Mucosa of rectum (tissue), 2 donors: ENCODE results near the gene RC3H2.

ENCODE experiments used
- H3K27ac ChIP-seq, 2 donors: one replicate each; pipeline ENCODE4 v1.7.0; 2013; ENCODE audit warnings: inconsistent platforms in 2 of 2, low read depth in 2 of 2, low read length in 2 of 2
- H3K27me3 ChIP-seq, 2 donors: one replicate each; pipeline ENCODE4 v1.7.0; 2013; ENCODE audit warnings: low read length in 2 of 2; ENCODE audit not compliant: control insufficient read depth in 2 of 2, insufficient read depth in 2 of 2
- H3K36me3 ChIP-seq, 2 donors: one replicate each; pipeline ENCODE4 v1.7.0; 2013; ENCODE audit warnings: low read length in 2 of 2; ENCODE audit not compliant: control insufficient read depth in 2 of 2, insufficient read depth in 2 of 2
- H3K4me1 ChIP-seq, 2 donors: one replicate each; pipeline ENCODE4 v1.7.0; 2013; ENCODE audit warnings: low read length in 2 of 2, mild to moderate bottlenecking in 1 of 2; ENCODE audit not compliant: control insufficient read depth in 2 of 2, insufficient read depth in 2 of 2
- H3K4me3 ChIP-seq, 2 donors: one replicate each; pipeline ENCODE4 v1.7.0; 2013; ENCODE audit warnings: low read length in 2 of 2
- H3K9ac ChIP-seq, 2 donors: one replicate each; pipeline ENCODE4 v1.7.0; 2013; ENCODE audit warnings: low read length in 2 of 2, low read depth in 1 of 2, mild to moderate bottlenecking in 1 of 2
- H3K9me3 ChIP-seq, 2 donors: one replicate each; pipeline ENCODE4 v1.7.0; 2013; ENCODE audit warnings: low read length in 2 of 2; ENCODE audit not compliant: control insufficient read depth in 2 of 2
- donor health status: healthy.
- donor health status: Normal muscosa, but diverticular disease.

Gene RC3H2

GRCh38 chr9:122940749-122941581 lies 35.8 kb upstream of the RC3H2 start, which contains the start of gene RABGAP1:
RABGAP1 (plus strand) TSS chr9:122941020; CDS start chr9:122957060, 16,040 bp downstream.
- Histone ChIP-seq H3K27ac (peak within 1 kb of the TSS; percentile 88 to 90), H3K4me3 (peak within 1 kb of the TSS; percentile 87 to 91), H3K9me3 (no peaks in the 10 kb centered on the region), H3K36me3 (peaks cover 8 to 11% of the 10 kb centered on the region in 2 donors), H3K4me1 (peaks cover 17 to 20% of the 10 kb centered on the region in 2 donors), H3K9ac (peak within 1 kb of the TSS; percentile 85 to 87), H3K27me3 (no peaks in the 10 kb centered on the region)

- Histone ChIP-seq H3K27me3 (no peaks in the 10 kb centered on the region), H3K4me3 (peak overlapping the region; percentile 62 to 87), H3K36me3 (peaks cover 8 to 11% of the 10 kb centered on the region in 2 donors), H3K4me1 (peaks cover 14 to 17% of the 10 kb centered on the region in 2 donors), H3K9me3 (no peaks in the 10 kb centered on the region), H3K27ac (peak overlapping the region; percentile 43 to 73), H3K9ac (peak overlapping the region in 1 of 2 donors; percentile 65)
Observed at GRCh38 chr9:122940454-122940748, 35.2 kb upstream of the RC3H2 start.

GRCh38 chr9:122939601-122940000 lies 34.4 kb upstream of the RC3H2 start:
- no peak overlapping the region for H3K27ac ChIP-seq
- no peaks in the 10 kb centered on the region for H3K9me3 ChIP-seq
- peaks cover 8 to 11% of the 10 kb centered on the region in 2 donors for H3K36me3 ChIP-seq
- no peaks in the 10 kb centered on the region for H3K27me3 ChIP-seq
- H3K9ac ChIP-seq: no peak overlapping the region
- no peak overlapping the region for H3K4me3 ChIP-seq
- peaks cover 12 to 17% of the 10 kb centered on the region in 2 donors for H3K4me1 ChIP-seq

GRCh38 chr9:122936883-122937282 lies 31.7 kb upstream of the RC3H2 start:
- Histone ChIP-seq H3K27ac (no peak overlapping the region), H3K4me1 (peaks cover 15 to 17% of the 10 kb centered on the region in 2 donors), H3K27me3 (no peaks in the 10 kb centered on the region), H3K9me3 (no peaks in the 10 kb centered on the region), H3K4me3 (no peak overlapping the region), H3K36me3 (peaks cover 8 to 11% of the 10 kb centered on the region in 2 donors), H3K9ac (no peak overlapping the region)

- Histone ChIP-seq H3K36me3 (peaks cover 8 to 11% of the 10 kb centered on the region in 2 donors), H3K9me3 (no peaks in the 10 kb centered on the region), H3K4me3 (no peak overlapping the region), H3K27ac (no peak overlapping the region), H3K27me3 (no peaks in the 10 kb centered on the region), H3K9ac (no peak overlapping the region), H3K4me1 (peaks cover 11 to 13% of the 10 kb centered on the region in 2 donors)
Observed at GRCh38 chr9:122936464-122936863, 31.3 kb upstream of the RC3H2 start.

- Histone ChIP-seq H3K9ac (peak within 1 kb of the TSS; percentile 69 to 85), H3K4me3 (peak within 1 kb of the TSS; percentile 76 to 93), H3K4me1 (peaks cover 7 to 12% of the 10 kb centered on the region in 2 donors), H3K36me3 (peaks cover 2 to 4% of the 10 kb centered on the region in 2 donors), H3K27ac (peak within 1 kb of the TSS; percentile 59 to 70), H3K27me3 (no peaks in the 10 kb centered on the region), H3K9me3 (no peaks in the 10 kb centered on the region)
Observed at GRCh38 chr9:122931226-122932121, 26.3 kb upstream of the RC3H2 start, which contains the start of gene ZBTB26. ZBTB26 (minus strand) TSS chr9:122931512; CDS start chr9:122919934, 11,578 bp downstream.

GRCh38 chr9:122930541-122931225 lies 25.5 kb upstream of the RC3H2 start:
- H3K4me1 ChIP-seq: peaks cover 7 to 12% of the 10 kb centered on the region in 2 donors
- H3K9me3 ChIP-seq: no peaks in the 10 kb centered on the region

GRCh38 chr9:122929796-122930354 lies 24.7 kb upstream of the RC3H2 start:
- no peaks in the 10 kb centered on the region for H3K36me3 ChIP-seq
- H3K4me1 ChIP-seq: peaks cover 7 to 12% of the 10 kb centered on the region in 2 donors
- no peaks in the 10 kb centered on the region for H3K9me3 ChIP-seq
- no peaks in the 10 kb centered on the region for H3K27me3 ChIP-seq
- no peak overlapping the region for H3K27ac ChIP-seq
- no peak overlapping the region for H3K4me3 ChIP-seq
- no peak overlapping the region for H3K9ac ChIP-seq

More at GRCh38 chr9:122930541-122931225, 25.5 kb upstream of the RC3H2 start:
- Histone ChIP-seq H3K27ac (peak overlapping the region; percentile 59 to 70), H3K27me3 (no peaks in the 10 kb centered on the region), H3K36me3 (no peaks in the 10 kb centered on the region), H3K9ac (peak overlapping the region; percentile 69 to 85), H3K4me3 (peak overlapping the region; percentile 76 to 93)

GRCh38 chr9:122923947-122924346 lies 18.8 kb upstream of the RC3H2 start:
- H3K9ac ChIP-seq: no peak overlapping the region
- peaks cover under 1 to 4% of the 10 kb centered on the region in 2 donors for H3K36me3 ChIP-seq
- no peak overlapping the region for H3K4me3 ChIP-seq
- H3K4me1 ChIP-seq: no peaks in the 10 kb centered on the region
- no peak overlapping the region for H3K27ac ChIP-seq
- no peaks in the 10 kb centered on the region for H3K27me3 ChIP-seq
- H3K9me3 ChIP-seq: no peaks in the 10 kb centered on the region
